Stimulated activated CD8-positive, alpha-beta memory T cell treated with anti-CD3 and anti-CD28 coated beads, Interleukin-4, amount 100 ng/mL, for 1 hour (primary cell): ENCODE results near the gene DYNLT4.

Experiments
- DNase-seq, 2 donors: peaks; one replicate each; pipeline ENCODE4 v3.0.0-alpha.2; 2020; ENCODE audit warnings: low read depth in 2 of 2, low spot score in 1 of 2

Gene DYNLT4

GRCh38 chr1:44790968-44791801 lies 16.0 kb downstream of the DYNLT4 start:
- DNase-seq: no peak

DNA sequence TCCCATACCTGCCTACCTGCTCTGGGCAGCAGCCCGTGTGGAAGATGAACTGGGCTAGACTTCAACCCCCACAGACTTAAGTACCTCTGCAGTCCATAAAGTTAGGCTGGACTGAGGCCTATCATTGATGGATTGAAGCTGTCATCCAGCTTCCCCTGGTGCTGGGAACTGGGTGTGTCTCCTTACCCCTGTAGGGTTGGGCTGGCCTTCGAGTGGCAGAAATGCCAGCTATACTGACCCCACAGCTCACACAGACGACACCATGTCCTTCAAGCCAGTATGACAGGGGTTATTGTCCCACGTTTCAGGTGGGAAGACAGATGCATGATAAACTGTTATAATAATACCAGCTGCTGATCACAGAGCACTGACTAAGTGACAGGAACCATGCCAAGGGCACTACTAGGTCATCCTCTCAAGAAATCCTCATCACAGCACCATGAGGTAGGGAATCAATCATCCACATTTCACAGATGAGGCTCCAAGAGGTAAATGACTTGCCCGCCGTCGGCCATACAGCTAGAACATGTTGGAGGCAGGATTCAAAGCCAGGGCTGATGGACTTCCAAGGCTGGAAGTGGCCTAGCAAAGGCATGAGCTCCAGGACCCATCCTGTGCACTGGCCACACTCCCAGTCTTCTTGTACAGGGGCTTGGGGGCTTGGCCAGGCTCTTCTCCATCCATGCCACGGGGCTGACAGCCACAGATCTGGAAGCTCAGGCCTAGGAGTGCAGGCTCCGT lies 18.9 kb downstream of the DYNLT4 start, which contains the start of gene BEST4:
Gene BEST4 (minus strand): TSS at position 51 of the 741 bp plus-strand sequence. CDS start 465 bp downstream, outside the sequence.
- DNase-seq: no peak

DNA sequence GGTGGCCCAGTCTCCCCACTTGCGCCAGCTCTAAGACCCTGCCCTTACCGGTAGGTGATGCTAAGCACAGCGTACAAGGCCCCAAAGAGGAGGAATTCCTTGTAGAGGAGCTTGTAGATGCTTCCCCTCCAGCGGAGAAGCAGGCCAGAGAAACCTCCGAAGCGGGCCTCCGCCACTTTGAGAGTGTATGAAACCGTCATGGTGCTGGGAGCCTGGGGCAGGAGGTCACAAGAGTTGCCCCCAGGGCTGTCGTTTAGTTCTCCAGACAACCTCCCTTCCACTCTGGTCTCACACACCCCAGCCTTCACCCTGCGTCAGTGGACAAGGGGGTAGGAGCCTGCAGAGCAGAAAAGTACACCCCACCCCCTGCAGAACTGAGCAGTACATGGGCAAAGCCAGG lies 19.6 kb downstream of the DYNLT4 start:
- DNase-seq: no peak

DNA sequence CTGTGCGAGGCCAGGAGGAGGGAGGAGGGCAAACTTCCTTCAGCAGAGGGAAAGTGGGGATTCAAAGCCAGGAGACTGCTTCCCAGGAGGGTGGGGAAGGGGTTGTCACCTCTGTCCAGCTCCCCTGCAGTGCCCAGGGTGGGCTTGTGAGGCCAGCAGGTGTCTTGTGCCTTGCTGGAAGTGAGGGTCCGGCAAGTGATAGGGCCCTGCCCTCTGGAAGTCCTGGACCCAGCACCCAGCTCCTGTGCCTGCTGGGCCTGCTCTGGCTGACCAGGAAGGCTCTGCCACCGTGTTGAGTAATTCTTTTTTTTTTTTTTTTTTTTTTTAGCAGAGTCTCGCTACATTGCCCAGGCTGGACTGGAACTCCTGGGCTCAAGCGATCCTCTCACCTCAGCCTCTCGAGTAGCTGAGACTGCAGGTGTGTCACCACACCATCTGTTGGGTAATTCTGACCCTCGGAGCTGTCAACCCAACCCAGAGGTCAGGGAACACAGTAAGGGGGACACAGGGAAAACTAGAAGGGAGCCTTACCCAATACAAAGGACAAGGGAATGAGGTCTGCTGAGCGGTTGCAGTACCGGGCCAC lies 20.2 kb downstream of the DYNLT4 start:
- no peak for DNase-seq

GRCh38 chr1:44786138-44786840 lies 20.9 kb downstream of the DYNLT4 start:
- DNase-seq: peak in 1 of 2 donors; percentile 63

DNA sequence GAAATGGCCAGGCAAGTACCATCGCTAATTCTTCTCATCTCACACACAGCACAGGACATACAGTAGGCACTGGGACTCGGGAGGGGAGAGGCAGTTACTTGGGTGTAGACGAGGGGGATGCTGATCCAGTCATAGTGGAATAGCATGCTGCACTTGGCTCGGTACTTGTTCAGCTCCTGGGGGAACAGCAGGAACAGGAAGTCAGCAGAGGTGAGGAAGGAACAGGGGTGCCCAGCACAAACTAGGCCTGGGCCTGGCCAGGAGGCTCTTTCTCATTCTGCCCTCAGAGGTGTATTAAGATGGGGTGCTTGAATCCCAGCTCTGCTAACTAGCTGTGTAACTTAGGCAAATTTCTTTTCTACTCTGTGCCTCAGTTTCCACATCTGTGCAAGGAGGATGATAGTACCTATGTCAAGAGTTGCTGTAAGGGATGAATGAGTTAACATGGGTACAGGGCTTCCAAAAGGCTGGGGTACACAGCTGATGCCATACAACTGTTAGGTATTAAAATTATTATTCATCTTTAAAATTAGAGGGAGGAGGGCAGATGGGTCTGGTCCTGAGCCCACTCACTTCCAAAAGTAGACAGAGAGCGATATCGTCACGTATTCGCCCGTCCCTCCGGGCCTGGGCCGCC lies 21.5 kb downstream of the DYNLT4 start:
- DNase-seq: no peak

GRCh38 chr1:44785029-44785380 lies 22.1 kb downstream of the DYNLT4 start:
- no peak for DNase-seq

DNA sequence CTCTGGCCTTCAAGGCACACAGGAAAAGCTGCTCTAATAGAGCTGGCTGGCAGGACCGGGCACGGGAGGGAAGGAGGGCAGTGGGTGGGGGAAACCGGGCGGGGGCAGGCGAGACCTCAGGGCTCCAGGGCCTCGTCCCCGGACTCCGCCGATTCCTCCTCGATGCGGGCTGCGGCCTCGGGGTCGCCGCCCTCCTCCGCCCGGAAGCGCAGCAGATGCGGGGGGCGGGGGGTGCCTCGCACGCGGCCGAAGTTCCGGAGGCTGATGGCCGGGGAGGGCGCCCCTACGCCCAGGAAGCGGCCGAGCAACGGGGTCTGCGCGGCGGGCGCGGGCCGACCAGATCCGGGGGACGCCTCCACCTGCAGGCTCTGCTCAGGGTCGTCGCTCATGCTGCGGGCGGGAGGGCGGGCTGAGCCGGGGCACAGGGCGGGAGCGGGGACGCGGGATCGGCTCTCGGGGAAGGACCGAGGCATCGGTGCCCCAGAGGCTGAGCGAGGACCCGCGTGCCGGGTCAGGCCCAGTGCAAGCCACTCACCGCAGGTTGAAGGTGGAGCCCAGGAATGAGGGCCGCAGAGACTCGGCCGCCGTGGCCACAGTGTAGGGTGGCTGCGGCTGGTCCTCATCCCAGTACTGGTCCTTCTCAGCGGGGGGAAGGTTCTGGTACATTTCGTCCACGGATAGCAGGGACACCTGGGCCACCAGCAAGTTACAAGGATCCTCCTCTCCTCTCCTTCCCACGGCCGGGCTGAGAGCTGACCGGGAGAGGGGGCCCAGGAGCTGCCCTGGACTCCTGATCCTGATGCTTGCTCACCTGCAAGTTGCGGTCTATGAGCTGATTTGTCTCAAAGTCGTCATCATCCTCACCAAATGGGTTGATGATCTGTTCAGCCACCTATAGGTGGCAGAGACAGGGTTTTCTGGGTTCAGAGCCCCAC lies 22.8 kb downstream of the DYNLT4 start:
- no peak for DNase-seq

GRCh38 chr1:44783697-44784093 lies 23.5 kb downstream of the DYNLT4 start:
- DNase-seq: no peak

DNA sequence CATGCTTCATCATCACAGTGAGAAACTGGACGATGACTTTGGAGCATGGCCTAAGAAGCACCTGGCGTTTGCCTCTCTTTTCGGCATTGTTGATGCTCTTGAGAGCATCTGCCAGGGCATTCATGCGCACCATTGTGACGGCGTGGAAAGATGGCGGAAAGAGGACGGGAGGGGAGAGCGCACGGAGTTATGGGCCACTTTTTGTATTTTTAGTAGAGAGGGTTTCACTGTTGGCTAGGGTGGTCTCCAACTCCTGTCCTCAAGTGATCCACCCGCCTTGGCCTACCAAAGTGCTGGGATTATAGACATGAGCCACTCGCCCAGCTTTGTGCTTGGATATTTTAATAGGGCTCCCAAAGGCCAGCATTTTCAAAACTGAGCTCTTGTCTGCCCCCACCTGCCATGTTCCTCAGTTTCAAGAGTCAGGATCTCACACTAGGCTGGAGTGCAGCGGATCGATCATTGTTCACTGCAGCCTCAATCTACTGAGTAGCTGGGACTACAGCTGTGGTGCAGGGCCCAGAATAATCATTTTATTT lies 26.5 kb downstream of the DYNLT4 start:
- no peak for DNase-seq

- DNase-seq: no peak
Measured at GRCh38 chr1:44778705-44779576, 28.2 kb downstream of the DYNLT4 start.

DNA sequence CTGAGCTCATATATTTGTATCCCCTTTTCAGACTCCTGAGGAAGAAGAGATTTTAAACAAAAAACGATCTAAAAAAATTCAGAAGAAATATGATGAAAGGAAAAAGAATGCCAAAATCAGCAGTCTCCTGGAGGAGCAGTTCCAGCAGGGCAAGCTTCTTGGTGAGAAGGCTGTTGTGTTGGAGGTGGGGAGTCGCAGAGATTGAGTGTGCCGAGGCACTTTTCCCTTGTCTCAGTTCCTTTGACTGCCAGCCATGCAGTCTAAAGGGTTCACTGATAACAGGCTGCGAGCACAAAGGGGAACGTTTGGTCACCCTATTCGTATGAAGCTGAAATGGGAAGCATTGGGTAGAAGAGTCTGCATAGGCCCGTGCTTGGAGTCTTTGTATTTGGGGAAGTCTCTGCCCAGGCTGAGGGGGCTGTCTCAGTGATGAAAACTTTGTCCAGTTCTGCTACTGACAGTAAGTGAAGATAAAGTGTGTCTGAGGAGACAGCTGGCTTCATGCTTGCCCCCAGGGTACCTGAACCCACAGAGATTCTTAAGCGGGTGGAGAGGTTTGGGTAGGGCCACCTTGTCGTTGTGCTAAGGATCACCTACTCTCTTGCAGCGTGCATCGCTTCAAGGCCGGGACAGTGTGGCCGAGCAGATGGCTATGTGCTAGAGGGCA lies 29.0 kb downstream of the DYNLT4 start:
- no peak for DNase-seq

DNA sequence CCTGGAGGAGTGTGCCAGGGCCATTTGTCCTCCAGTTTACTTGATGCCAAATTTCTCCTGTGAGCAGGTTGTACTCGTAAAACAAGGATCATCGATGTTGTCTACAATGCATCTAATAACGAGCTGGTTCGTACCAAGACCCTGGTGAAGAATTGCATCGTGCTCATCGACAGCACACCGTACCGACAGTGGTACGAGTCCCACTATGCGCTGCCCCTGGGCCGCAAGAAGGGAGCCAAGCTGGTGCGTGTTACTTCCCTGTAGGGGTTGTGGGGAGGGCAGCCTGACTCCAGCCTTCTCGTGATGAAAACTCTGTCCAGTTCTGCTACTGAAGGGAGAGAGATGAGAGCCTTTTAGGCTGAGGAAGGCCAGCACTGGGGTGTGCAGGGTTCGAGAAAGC lies 29.6 kb downstream of the DYNLT4 start:
- no peak for DNase-seq

GRCh38 chr1:44776730-44777068 lies 30.5 kb downstream of the DYNLT4 start:
- no peak for DNase-seq

- no peak for DNase-seq
Measured at GRCh38 chr1:44775930-44776729, 31.0 kb downstream of the DYNLT4 start.

DNA sequence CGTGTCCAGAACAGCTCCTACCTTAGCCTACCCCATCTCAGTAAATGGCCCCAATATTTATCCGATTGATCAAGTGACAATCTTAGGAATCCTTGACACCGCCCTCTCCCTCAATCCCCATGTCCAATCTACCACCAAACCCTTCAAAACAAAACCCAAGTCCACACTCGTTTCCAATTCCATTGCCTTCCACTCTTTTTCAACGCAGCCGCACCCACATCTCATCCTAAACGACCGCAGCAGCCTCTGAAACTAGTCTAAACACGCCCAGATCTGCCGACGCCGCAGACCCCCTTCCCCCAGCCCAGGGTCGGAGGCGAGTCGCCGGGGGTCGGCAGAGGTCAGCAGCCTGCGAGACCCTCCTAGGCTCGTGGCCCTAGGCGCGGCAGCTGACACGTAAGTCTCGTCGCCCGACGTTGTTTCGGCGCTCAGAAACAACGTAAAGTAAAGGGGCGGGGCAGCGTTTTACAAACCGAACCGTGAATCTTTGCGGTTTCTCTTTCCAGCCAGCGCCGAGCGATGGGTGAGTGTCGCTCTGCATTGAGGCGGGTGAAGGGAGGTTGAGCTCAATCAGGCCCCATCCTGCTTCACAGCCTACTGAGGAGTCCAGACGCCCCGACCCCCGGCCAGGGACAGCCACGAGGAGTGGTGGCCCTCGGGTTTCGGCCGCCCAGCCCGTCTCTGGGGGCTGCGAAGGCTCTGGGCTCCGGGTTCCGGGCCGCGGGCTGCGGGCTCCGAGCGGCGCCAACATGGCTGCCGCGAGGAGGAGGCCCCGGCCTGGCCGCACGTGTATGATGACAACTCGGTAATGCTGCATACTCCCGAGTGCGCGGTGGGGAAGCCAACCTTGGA lies 31.8 kb downstream of the DYNLT4 start, which contains the start of gene RPS8:
Gene RPS8 (plus strand): TSS at position 463 of the 852 bp plus-strand sequence. CDS start 57 bp downstream, at position 520.
- peak; percentile 78 to 84 for DNase-seq
